HG03060 (cell line): ENCODE data around the gene CRYBA4.

Experiments used
- ATAC-seq: cut with Tn5 transposase; IDR thresholded peaks from one replicate; pipeline ENCODE4 v1.9.1; 2021; ENCODE audit warnings: low read depth, moderate number of reproducible peaks; ENCODE audit not compliant: unreplicated experiment

The CRYBA4 gene

GRCh38 chr22:26620197-26620596, 1.6 kb upstream of the CRYBA4 start:
- ATAC-seq: no peak

GRCh38 chr22:26623984-26624383, 2.2 kb downstream of the CRYBA4 start:
- no peak for ATAC-seq

GRCh38 chr22:26624803-26625202, 3.0 kb downstream of the CRYBA4 start:
- no peak for ATAC-seq

- no peak for ATAC-seq
Measured at GRCh38 chr22:26629988-26630761, 8.4 kb downstream of the CRYBA4 start.

GRCh38 chr22:26631282-26631681, 9.5 kb downstream of the CRYBA4 start:
- no peak for ATAC-seq

GRCh38 chr22:26632422-26633155, 10.8 kb downstream of the CRYBA4 start:
- no peak for ATAC-seq

- ATAC-seq: no peak
Measured at GRCh38 chr22:26634189-26634588, 12.4 kb downstream of the CRYBA4 start.

GRCh38 chr22:26635117-26635516, 13.4 kb downstream of the CRYBA4 start:
- ATAC-seq: no peak

- no peak for ATAC-seq
Measured at GRCh38 chr22:26636296-26636695, 14.5 kb downstream of the CRYBA4 start.

- ATAC-seq: no peak
Measured at GRCh38 chr22:26642465-26643417, 21.0 kb downstream of the CRYBA4 start.

GRCh38 chr22:26643418-26644100, 21.8 kb downstream of the CRYBA4 start:
- no peak for ATAC-seq

GRCh38 chr22:26646158-26646557, 24.4 kb downstream of the CRYBA4 start:
- ATAC-seq: no peak

- ATAC-seq: no peak
Measured at GRCh38 chr22:26648011-26648497, 26.3 kb downstream of the CRYBA4 start.

GRCh38 chr22:26648528-26649388, 27.0 kb downstream of the CRYBA4 start:
- no peak for ATAC-seq

GRCh38 chr22:26650722-26651421, 29.1 kb downstream of the CRYBA4 start:
- no peak for ATAC-seq

- no peak for ATAC-seq
Measured at GRCh38 chr22:26651815-26652214, 30.1 kb downstream of the CRYBA4 start.

- no peak for ATAC-seq
Measured at GRCh38 chr22:26656891-26657851, 35.4 kb downstream of the CRYBA4 start, which contains the start of gene MIAT. Gene MIAT (plus strand): TSS chr22:26657588.
